HG03565 (cell line): ENCODE measurements around the gene ZNRF3.
A peak's percentile ranks its signal among the peaks of the same experiment; 100 is the strongest.
"Not testable (repeated sequence)": the region's sequence is repeated elsewhere in the genome, so short reads cannot be mapped to it uniquely, and the experiment has no call there.

Source experiments
- ATAC-seq: cut with Tn5 transposase; IDR thresholded peaks from one replicate; pipeline ENCODE4 v1.9.1; 2021; ENCODE audit warnings: mild to moderate bottlenecking, moderate library complexity; ENCODE audit not compliant: unreplicated experiment

The ZNRF3 gene

GRCh38 chr22:28905256-28905832 lies 22.0 kb downstream of the ZNRF3 start:
- no peak for ATAC-seq

- no peak for ATAC-seq
These were observed 22.9 kb downstream of the ZNRF3 start for GRCh38 chr22:28906312-28906711.

GRCh38 chr22:28907311-28908008 lies 24.1 kb downstream of the ZNRF3 start:
- ATAC-seq: peak; percentile 66

GRCh38 chr22:28908810-28909209 lies 25.4 kb downstream of the ZNRF3 start:
- not testable (repeated sequence) for ATAC-seq

GRCh38 chr22:28909375-28909774 lies 26.0 kb downstream of the ZNRF3 start:
- no peak for ATAC-seq

GRCh38 chr22:28910569-28911303 lies 27.4 kb downstream of the ZNRF3 start:
- no peak for ATAC-seq

GRCh38 chr22:28911304-28911690 lies 27.9 kb downstream of the ZNRF3 start:
- no peak for ATAC-seq

GRCh38 chr22:28911777-28912669 lies 28.7 kb downstream of the ZNRF3 start:
- ATAC-seq: no peak

- no peak for ATAC-seq
These were observed 30.8 kb downstream of the ZNRF3 start for GRCh38 chr22:28914201-28914600.

- ATAC-seq: no peak
These were observed 32.6 kb downstream of the ZNRF3 start for GRCh38 chr22:28915969-28916368.

- ATAC-seq: no peak
These were observed 34.6 kb downstream of the ZNRF3 start for GRCh38 chr22:28917747-28918549.

- ATAC-seq: no peak
These were observed 35.3 kb downstream of the ZNRF3 start for GRCh38 chr22:28918550-28919271.

GRCh38 chr22:28920757-28921584 lies 37.6 kb downstream of the ZNRF3 start:
- no peak for ATAC-seq

- ATAC-seq: no peak
These were observed 38.2 kb downstream of the ZNRF3 start for GRCh38 chr22:28921585-28921879.

GRCh38 chr22:28922540-28923244 lies 39.3 kb downstream of the ZNRF3 start:
- no peak for ATAC-seq

- ATAC-seq: no peak
These were observed 40.7 kb downstream of the ZNRF3 start for GRCh38 chr22:28923826-28924732.

- ATAC-seq: no peak
These were observed 42.5 kb downstream of the ZNRF3 start for GRCh38 chr22:28925916-28926315.
